ENCODE data around the gene NCOA5.

GRCh38 chr20:46077642-46078305, 12.0 kb downstream of the NCOA5 start:
- TF ChIP-seq CTCF (conservative IDR thresholded peaks at IDR 0.05): no peak
- no peak for TF ChIP-seq ZFX (IDR thresholded peaks at IDR 0.05)
